ENCODE results near the gene ARF3. TPM values are rescaled to one million over a fixed set of nuclear protein-coding genes. Genes with fewer than 3 reads are reported as not detected.

ARF3 gene
- polyA plus RNA-seq, 1 of the 3 experiments (the other 2 are of a cell fraction): 204 TPM

DNA sequence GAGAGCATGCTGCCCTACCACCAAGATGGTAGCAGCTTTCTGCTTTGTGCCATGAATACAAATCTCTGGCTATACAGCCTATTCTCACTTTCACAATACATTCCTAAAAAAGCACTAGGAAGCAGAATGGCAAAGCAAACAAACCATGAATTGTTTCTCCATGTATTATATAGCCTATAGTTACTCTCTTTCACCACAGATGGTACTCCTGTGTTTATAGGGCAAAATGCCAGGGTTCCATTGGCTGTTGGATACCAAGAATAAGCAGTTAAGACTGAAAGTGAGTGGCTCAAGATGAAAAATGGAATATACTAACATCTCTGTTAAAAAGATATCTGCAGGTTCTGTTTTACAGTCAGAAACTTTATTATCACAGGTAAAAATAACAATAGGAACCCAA lies 11.1 kb downstream of the ARF3 start (continued):
- TF ChIP-seq, protein P1, sequence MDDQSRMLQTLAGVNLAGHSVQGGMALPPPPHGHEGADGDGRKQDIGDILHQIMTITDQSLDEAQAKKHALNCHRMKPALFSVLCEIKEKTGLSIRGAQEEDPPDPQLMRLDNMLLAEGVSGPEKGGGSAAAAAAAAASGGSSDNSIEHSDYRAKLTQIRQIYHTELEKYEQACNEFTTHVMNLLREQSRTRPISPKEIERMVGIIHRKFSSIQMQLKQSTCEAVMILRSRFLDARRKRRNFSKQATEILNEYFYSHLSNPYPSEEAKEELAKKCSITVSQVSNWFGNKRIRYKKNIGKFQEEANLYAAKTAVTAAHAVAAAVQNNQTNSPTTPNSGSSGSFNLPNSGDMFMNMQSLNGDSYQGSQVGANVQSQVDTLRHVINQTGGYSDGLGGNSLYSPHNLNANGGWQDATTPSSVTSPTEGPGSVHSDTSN (IDR thresholded peaks at IDR 0.05): no peak
- TF ChIP-seq FOXM1 (IDR thresholded peaks at IDR 0.05; ENCODE audit: low read depth): no peak
- no peak for TF ChIP-seq TAF1 (IDR thresholded peaks at IDR 0.05; ENCODE audit: borderline replicate concordance, low read depth, low read length)
- TF ChIP-seq, protein P2, sequence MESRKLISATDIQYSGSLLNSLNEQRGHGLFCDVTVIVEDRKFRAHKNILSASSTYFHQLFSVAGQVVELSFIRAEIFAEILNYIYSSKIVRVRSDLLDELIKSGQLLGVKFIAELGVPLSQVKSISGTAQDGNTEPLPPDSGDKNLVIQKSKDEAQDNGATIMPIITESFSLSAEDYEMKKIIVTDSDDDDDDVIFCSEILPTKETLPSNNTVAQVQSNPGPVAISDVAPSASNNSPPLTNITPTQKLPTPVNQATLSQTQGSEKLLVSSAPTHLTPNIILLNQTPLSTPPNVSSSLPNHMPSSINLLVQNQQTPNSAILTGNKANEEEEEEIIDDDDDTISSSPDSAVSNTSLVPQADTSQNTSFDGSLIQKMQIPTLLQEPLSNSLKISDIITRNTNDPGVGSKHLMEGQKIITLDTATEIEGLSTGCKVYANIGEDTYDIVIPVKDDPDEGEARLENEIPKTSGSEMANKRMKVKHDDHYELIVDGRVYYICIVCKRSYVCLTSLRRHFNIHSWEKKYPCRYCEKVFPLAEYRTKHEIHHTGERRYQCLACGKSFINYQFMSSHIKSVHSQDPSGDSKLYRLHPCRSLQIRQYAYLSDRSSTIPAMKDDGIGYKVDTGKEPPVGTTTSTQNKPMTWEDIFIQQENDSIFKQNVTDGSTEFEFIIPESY (IDR thresholded peaks at IDR 0.05; ENCODE audit: borderline replicate concordance, low read depth): no peak
- no peak for TF ChIP-seq JUND (IDR thresholded peaks at IDR 0.05)

DNA sequence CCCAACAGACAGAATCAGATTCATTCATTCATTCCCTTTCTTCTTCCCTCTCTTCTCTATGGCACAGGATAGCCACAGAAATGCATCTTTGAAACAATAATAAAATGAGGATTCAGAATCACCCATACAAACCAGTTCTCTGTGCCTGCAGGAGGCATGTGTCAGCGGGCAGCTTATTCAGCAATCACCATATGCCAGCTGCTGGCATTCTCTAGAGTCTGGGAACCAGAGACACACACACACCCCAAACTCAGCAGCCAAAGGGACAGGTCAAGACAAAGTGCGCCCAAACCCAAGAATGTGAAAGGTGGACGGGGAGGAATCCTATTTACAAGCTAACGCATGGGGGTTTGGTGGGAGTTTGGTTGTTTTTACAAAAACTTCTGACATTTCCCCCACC lies 14.1 kb downstream of the ARF3 start:
- H2AFZ ChIP-seq (ENCODE audit: low read depth): no peak overlapping the region

More for the DNA sequence above, 14.1 kb downstream of the ARF3 start:
- Histone ChIP-seq H3K4me2 (no peak overlapping the region), H3K9me3 (no peaks in the 10 kb centered on the region), H3K36me3 (replicated peaks in 1 of 2; ENCODE audit: control insufficient read depth in 1 of 2, insufficient read depth in 2 of 2, low read length in 1 of 2) (peaks cover 0 to 40% of the 10 kb centered on the region in 2 experiments), H3K27me3 (ENCODE audit: insufficient read depth) (no peaks in the 10 kb centered on the region), H3F3A (replicated peaks; ENCODE audit: insufficient read depth) (no peaks in the 10 kb centered on the region), H4K20me1 (ENCODE audit: insufficient read depth) (peaks cover 93% of the 10 kb centered on the region), H3K9me2 (no peaks in the 10 kb centered on the region), H3K4me3 (ENCODE audit: low read depth in 2 of 2, low read length in 1 of 2) (no peak overlapping the region), H3K27ac (ENCODE audit: low read depth in 2 of 2, low read length in 1 of 2) (no peak overlapping the region), H3K4me1 (ENCODE audit: control insufficient read depth in 1 of 2, insufficient read depth in 2 of 2, low read depth in 1 of 2, low read length in 1 of 2) (no peaks in the 10 kb centered on the region), H3K79me2 (ENCODE audit: insufficient read depth) (peaks cover 73% of the 10 kb centered on the region), H3K9ac (no peak overlapping the region)
- CTCF ChIA-PET: interaction anchor here (1.1 to 2.6 kb wide), 9 partner anchors 10 to 90 kb away, joined by 3 to 14 read pairs (median 5); partner anchors contain the start of gene WNT1
- POLR2A ChIA-PET: no interaction called here
- TF ChIP-seq, protein P2 (IDR thresholded peaks at IDR 0.05; ENCODE audit: borderline replicate concordance, low read depth): no peak
- TF ChIP-seq JUND (IDR thresholded peaks at IDR 0.05) (no peak), EP300 (IDR thresholded peaks at IDR 0.05; ENCODE audit: borderline replicate concordance in 1 of 2, low read depth in 1 of 2, low read length in 1 of 2) (no peak), GABPA (IDR thresholded peaks at IDR 0.05; ENCODE audit: low read depth) (no peak)
- TF ChIP-seq, protein P1 (IDR thresholded peaks at IDR 0.05): no peak
- TF ChIP-seq, protein P3, sequence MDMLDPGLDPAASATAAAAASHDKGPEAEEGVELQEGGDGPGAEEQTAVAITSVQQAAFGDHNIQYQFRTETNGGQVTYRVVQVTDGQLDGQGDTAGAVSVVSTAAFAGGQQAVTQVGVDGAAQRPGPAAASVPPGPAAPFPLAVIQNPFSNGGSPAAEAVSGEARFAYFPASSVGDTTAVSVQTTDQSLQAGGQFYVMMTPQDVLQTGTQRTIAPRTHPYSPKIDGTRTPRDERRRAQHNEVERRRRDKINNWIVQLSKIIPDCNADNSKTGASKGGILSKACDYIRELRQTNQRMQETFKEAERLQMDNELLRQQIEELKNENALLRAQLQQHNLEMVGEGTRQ (IDR thresholded peaks at IDR 0.05; ENCODE audit: borderline replicate concordance, low read depth, low read length): no peak
- 96% methylated on average over 4 of the region's 4 CpGs for WGBS (ENCODE audit: low lambda C conversion rate)
- DNase-seq: no peak

All from SK-N-SH (cell line).